Lung (tissue), 12 donors: Measurements from ENCODE around the gene AUTS2. TPM values are rescaled to one million over a fixed set of nuclear protein-coding genes. Genes with fewer than 3 reads are reported as not detected.
A peak's percentile ranks its signal among the peaks of the same experiment; 100 is the strongest.

Experiments used
- ATAC-seq: fragments of 200-7000 bp; cut with Tn5 transposase; one replicate; pipeline ENCODE4 v1.9.1; 2020; ENCODE audit warnings: moderate number of reproducible peaks; ENCODE audit not compliant: insufficient read depth, low FRiP score
- DNase-seq, 3 donors: peaks; one replicate each; pipeline ENCODE4 v3.0.0-alpha.2; 2013 to 2017
- H3K27ac ChIP-seq, 2 donors: one replicate each; pipeline ENCODE4 v1.5.1; 2013; ENCODE audit warnings: mild to moderate bottlenecking in 2 of 2, moderate library complexity in 2 of 2, control low read depth in 1 of 2, inconsistent platforms in 1 of 2, low read depth in 1 of 2, low read length in 1 of 2
- H3K27me3 ChIP-seq, 3 donors: one replicate each; pipeline ENCODE4 v1.5.1; 2013; ENCODE audit warnings: low read length in 2 of 3; ENCODE audit not compliant: control insufficient read depth in 3 of 3, insufficient read depth in 3 of 3
- H3K36me3 ChIP-seq, 4 donors: one replicate each; pipeline ENCODE4 v1.5.1; 2013; ENCODE audit warnings: low read length in 4 of 4, mild to moderate bottlenecking in 1 of 4, moderate library complexity in 1 of 4; ENCODE audit not compliant: control insufficient read depth in 4 of 4, insufficient read depth in 4 of 4
- H3K4me1 ChIP-seq, 5 donors: one replicate each; pipeline ENCODE4 v1.5.1; 2013; ENCODE audit warnings: low read length in 5 of 5, mild to moderate bottlenecking in 2 of 5, moderate library complexity in 1 of 5; ENCODE audit not compliant: control insufficient read depth in 5 of 5, insufficient read depth in 5 of 5
- H3K4me3 ChIP-seq: one replicate; pipeline ENCODE4 v1.5.1; 2013; ENCODE audit warnings: mild to moderate bottlenecking, control low read depth, moderate library complexity
- H3K9ac ChIP-seq, 2 donors: one replicate each; pipeline ENCODE4 v1.5.1; 2013; ENCODE audit warnings: low read length in 2 of 2, control low read depth in 1 of 2; ENCODE audit not compliant: insufficient read depth in 1 of 2
- H3K9me3 ChIP-seq, 4 donors: one replicate each; pipeline ENCODE4 v1.5.1; 2013; ENCODE audit warnings: low read length in 3 of 4, mild to moderate bottlenecking in 1 of 4, moderate library complexity in 1 of 4; ENCODE audit not compliant: control insufficient read depth in 4 of 4, insufficient read depth in 3 of 4
- WGBS, 2 donors: extraction: QIAGEN DNeasy Blood & Tissue Kit; methylation state at CpG; one replicate each; pipeline ENCODE4 v1.1.7; 2013; 5-methylcytosine and 5-hydroxymethylcytosine counted together
- polyA plus RNA-seq, 2 donors: library from polyadenylated mRNA; stranded (reverse); fragments of 200-250 nt; gene quantifications; one replicate each; pipeline ENCODE4 v1.2.1, GENCODE V29; 2013
- total RNA-seq, 2 donors: library from RNA; depleted of rRNA in 1 of 2; stranded (reverse); fragments of >200 nt in 1 of 2; gene quantifications; one replicate each; pipeline ENCODE4 v1.2.1, GENCODE V29; 2014 to 2021
- TF ChIP-seq, protein P1 (sequence below): IDR thresholded peaks from 2 replicates; pipeline ENCODE4 v1.5.1; 2012; ENCODE audit warnings: mild to moderate bottlenecking; ENCODE audit errors: control extremely low read depth, extremely low read depth
- donor health status: control.
- donor health status: control.
- donor health status: Bipolar disorder and iron deficiency.
- donor health status: healthy.
- donor health status: DM: yes; HTN: yes; CAD: no.

AUTS2 gene
- total and polyA plus RNA-seq, 4 donors: 11.8 to 115 (median 40.6) TPM

- Histone ChIP-seq H3K9ac (no peak overlapping the region), H3K4me1 (no peaks in the 10 kb centered on the region), H3K4me3 (no peak overlapping the region), H3K27ac (no peak overlapping the region), H3K9me3 (no peaks in the 10 kb centered on the region), H3K27me3 (no peaks in the 10 kb centered on the region), H3K36me3 (no peaks in the 10 kb centered on the region)
- TF ChIP-seq, protein P1, sequence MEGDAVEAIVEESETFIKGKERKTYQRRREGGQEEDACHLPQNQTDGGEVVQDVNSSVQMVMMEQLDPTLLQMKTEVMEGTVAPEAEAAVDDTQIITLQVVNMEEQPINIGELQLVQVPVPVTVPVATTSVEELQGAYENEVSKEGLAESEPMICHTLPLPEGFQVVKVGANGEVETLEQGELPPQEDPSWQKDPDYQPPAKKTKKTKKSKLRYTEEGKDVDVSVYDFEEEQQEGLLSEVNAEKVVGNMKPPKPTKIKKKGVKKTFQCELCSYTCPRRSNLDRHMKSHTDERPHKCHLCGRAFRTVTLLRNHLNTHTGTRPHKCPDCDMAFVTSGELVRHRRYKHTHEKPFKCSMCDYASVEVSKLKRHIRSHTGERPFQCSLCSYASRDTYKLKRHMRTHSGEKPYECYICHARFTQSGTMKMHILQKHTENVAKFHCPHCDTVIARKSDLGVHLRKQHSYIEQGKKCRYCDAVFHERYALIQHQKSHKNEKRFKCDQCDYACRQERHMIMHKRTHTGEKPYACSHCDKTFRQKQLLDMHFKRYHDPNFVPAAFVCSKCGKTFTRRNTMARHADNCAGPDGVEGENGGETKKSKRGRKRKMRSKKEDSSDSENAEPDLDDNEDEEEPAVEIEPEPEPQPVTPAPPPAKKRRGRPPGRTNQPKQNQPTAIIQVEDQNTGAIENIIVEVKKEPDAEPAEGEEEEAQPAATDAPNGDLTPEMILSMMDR: no peak
- WGBS, 2 donors: 90 to 93% methylated on average over 7 of the region's 7 CpGs
- peak; percentile 32 to 54 (median 38) for DNase-seq
- no peak for ATAC-seq
These were observed 908.2 kb downstream of the AUTS2 start for GRCh38 chr7:70506434-70506833.

- H3K36me3 ChIP-seq: no peaks in the 10 kb centered on the region
- H3K9me3 ChIP-seq: peaks cover 0 to 2% (median 0%) of the 10 kb centered on the region in 4 donors
- no peak overlapping the region for H3K4me3 ChIP-seq
- H3K4me1 ChIP-seq: peaks cover 0 to 3% (median 0%) of the 10 kb centered on the region in 5 donors
- TF ChIP-seq, protein P1: no peak
- H3K9ac ChIP-seq: no peak overlapping the region
- peak in 2 of 3 donors; percentile 42 to 68 for DNase-seq
- WGBS, 2 donors: 75 to 82% methylated on average over 7 of the region's 7 CpGs
- H3K27ac ChIP-seq: peak overlapping the region in 1 of 2 donors; percentile 47
- no peaks in the 10 kb centered on the region for H3K27me3 ChIP-seq
- ATAC-seq: peak; percentile 34
These were observed 913.9 kb downstream of the AUTS2 start for GRCh38 chr7:70512144-70512543.

DNA sequence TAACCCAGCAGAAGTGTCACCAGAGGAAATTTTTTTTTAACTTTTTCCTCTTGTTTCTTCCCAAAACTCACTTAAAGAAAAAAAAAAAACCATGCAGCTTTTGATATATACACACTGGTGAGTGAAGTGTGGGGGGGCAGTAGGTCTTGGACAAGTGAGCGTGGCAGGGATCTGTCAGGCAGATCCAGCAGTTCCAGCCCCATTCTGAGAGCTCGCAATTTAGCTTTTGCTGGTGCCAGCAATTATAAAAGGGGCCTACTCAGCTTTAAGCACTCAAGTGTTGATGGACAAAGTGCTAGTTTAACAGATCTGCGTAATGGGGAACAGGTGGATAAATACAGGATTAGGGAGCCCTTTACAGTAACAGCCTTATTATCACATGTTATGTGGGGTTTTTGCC is 914.5 kb downstream of the AUTS2 start:
- Histone ChIP-seq H3K27ac (no peak overlapping the region), H3K36me3 (no peaks in the 10 kb centered on the region), H3K4me3 (no peak overlapping the region), H3K9ac (no peak overlapping the region), H3K9me3 (peaks cover 0 to 2% (median 0%) of the 10 kb centered on the region in 4 donors), H3K4me1 (peaks cover 0 to 3% (median 0%) of the 10 kb centered on the region in 5 donors), H3K27me3 (no peaks in the 10 kb centered on the region)
- ATAC-seq (no peak), DNase-seq (peak; percentile 28 to 58 (median 34))
- WGBS, 2 donors: 74 to 89% methylated on average over 3 of the region's 3 CpGs
- TF ChIP-seq, protein P1: no peak

GRCh38 chr7:70520611-70521010 is 922.3 kb downstream of the AUTS2 start:
- ATAC-seq: peak; percentile 47
- H3K36me3 ChIP-seq: no peaks in the 10 kb centered on the region
- peaks cover 0 to 17% (median 3%) of the 10 kb centered on the region in 5 donors for H3K4me1 ChIP-seq
- no peak for DNase-seq
- no peak overlapping the region for H3K27ac ChIP-seq
- H3K4me3 ChIP-seq: no peak overlapping the region
- TF ChIP-seq, protein P1: no peak
- 61 to 72% methylated on average over 4 of the region's 4 CpGs for WGBS, 2 donors
- H3K27me3 ChIP-seq: no peaks in the 10 kb centered on the region
- no peak overlapping the region for H3K9ac ChIP-seq
- no peaks in the 10 kb centered on the region for H3K9me3 ChIP-seq
